Measurements from ENCODE around the gene NOTCH1.

The NOTCH1 gene

DNA sequence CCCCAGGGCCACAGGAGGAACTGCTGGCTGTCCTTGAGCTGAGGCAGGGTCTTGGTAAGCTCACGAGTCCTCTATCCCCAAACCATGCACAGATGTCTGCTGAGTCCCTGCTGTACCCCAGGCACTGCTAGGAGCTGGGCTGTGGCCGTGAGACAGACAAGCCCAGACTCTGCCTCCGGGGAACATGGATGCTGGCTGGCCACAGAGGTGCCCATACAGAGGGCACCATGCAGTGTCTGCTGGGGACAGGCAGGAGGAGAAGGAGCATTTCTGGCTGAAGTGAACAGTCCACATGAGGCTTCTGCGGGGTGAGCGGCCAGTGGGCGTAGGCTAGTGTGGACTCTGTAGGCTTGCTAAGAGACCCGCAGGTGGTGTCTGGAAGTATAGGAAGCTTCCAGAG, 58.2 kb downstream of the NOTCH1 start:
- TF ChIP-seq, protein P1, sequence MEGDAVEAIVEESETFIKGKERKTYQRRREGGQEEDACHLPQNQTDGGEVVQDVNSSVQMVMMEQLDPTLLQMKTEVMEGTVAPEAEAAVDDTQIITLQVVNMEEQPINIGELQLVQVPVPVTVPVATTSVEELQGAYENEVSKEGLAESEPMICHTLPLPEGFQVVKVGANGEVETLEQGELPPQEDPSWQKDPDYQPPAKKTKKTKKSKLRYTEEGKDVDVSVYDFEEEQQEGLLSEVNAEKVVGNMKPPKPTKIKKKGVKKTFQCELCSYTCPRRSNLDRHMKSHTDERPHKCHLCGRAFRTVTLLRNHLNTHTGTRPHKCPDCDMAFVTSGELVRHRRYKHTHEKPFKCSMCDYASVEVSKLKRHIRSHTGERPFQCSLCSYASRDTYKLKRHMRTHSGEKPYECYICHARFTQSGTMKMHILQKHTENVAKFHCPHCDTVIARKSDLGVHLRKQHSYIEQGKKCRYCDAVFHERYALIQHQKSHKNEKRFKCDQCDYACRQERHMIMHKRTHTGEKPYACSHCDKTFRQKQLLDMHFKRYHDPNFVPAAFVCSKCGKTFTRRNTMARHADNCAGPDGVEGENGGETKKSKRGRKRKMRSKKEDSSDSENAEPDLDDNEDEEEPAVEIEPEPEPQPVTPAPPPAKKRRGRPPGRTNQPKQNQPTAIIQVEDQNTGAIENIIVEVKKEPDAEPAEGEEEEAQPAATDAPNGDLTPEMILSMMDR (IDR thresholded peaks at IDR 0.05; ENCODE audit: control insufficient read depth, insufficient read depth, low read depth, low read length, missing control alignments), result no peak
- H3K4me3 ChIP-seq (ENCODE audit: control insufficient read depth, low read depth, low read length), result no peak overlapping the region
- no peak for DNase-seq (ENCODE audit: low read depth)

DNA sequence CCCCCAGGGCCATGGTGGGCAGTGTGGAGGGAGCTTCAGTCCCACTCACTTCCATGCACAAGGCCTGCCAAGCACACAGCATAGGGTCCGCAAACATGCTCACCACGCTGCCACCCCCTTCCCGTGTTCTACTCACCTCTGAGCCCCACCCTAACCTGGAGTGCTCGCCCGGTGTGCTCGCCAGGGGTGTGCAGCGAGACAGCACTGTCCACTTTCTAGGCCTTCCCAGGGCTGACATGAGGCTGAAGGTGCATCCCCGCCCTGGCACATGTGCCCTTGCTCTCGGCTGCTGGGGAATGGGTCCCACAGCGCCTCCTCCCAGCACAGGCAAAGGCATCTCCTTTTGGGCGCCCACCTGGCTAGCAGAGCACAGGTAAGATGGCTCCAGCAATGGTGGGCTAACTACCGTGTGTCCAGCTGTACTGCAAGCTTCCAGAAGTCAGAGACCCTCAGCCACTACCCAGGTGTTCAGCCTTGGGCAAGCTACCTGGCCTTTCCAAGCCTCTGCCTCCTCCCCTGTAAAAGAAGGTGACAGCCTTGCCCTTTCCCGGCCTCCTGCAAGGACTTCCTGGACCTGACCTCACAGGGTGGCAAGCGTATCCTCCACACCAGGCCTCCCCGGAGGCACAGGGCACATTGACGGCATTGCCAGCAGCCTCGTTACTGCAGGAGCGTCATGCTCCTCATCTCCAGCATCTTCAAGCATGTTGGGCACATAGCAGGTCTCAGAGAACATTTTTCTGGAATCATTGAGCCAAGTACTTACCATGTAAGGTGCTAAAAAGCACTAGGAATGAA, 58.8 kb downstream of the NOTCH1 start:
- no peak for DNase-seq (ENCODE audit: low read depth)
- no peak overlapping the region for H3K4me3 ChIP-seq (ENCODE audit: control insufficient read depth, low read depth, low read length)
- TF ChIP-seq, protein P1 (IDR thresholded peaks at IDR 0.05; ENCODE audit: control insufficient read depth, insufficient read depth, low read depth, low read length, missing control alignments), result no peak

DNA sequence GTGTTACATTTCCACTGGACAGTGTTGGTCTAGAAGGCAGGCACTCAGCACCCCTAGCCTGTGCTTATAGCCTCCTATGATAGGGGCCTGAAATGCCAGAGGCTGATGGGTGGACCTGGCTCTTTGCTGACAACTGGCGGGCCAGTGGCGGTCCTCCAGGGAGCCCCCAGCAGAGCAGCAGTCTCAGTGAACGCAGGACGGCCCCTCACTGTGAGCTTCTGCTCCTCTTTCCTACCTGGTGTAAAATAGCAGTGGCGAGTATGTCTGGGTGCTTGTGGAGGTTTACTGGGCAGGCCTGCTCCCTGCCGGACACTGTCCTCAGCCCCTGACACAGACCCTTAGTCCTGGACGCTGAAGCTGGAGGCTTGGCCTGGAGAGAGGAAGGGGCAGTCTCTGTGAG, 59.7 kb downstream of the NOTCH1 start:
- TF ChIP-seq, protein P1 (IDR thresholded peaks at IDR 0.05; ENCODE audit: control insufficient read depth, insufficient read depth, low read depth, low read length, missing control alignments), result no peak
- H3K4me3 ChIP-seq (ENCODE audit: control insufficient read depth, low read depth, low read length), result no peak overlapping the region
- DNase-seq (ENCODE audit: low read depth), result no peak

DNA sequence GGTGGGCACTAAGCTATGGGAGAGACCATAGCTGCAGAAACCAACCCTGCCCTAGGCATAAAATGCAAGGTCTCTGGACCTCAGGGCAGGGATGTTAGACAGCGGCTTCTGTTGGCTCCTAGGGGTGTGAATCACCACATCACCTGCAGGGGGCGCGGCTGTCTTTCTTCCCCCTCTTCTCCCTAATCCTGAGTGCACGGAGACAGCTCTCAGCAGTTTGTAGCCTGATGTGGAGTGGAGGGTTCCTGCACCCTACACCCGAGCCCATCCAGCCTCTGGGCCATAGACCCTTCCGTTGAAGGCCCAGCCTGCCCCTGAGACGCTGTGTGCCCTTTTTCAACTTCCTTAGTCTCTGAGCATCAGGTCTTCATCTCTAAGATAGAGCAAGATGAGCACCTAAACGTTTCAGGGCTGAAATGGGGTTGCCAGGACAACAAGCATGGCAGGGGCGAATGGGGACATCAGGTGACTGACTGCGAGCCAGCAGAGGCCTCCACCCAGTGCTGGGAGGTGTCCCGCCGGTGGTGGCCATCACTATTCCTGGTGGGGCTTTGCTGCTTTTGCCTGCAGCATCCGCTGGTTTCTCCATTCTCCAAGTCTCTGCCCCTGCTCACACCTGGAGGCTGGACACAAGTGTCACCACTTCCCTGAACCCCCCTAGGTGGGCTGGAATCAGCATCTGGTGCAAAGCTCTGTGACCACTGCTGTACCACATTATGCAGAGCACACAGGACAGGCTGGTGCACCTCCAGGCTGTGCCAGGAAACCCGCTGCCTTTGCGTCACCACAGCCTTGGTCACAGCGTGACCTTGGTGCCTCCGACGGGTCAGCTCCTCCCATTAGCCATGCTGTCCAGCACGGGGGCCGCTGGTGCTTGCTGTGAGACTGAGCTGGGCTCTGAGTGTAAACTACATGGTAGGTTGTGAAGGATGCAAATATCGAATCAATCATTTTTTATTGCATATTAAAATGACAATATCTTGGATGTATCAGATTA, 60.5 kb downstream of the NOTCH1 start:
- DNase-seq (ENCODE audit: low read depth), result no peak
- TF ChIP-seq, protein P1 (IDR thresholded peaks at IDR 0.05; ENCODE audit: control insufficient read depth, insufficient read depth, low read depth, low read length, missing control alignments), result peak; percentile 86
- H3K4me3 ChIP-seq (ENCODE audit: control insufficient read depth, low read depth, low read length), result no peak overlapping the region

DNA sequence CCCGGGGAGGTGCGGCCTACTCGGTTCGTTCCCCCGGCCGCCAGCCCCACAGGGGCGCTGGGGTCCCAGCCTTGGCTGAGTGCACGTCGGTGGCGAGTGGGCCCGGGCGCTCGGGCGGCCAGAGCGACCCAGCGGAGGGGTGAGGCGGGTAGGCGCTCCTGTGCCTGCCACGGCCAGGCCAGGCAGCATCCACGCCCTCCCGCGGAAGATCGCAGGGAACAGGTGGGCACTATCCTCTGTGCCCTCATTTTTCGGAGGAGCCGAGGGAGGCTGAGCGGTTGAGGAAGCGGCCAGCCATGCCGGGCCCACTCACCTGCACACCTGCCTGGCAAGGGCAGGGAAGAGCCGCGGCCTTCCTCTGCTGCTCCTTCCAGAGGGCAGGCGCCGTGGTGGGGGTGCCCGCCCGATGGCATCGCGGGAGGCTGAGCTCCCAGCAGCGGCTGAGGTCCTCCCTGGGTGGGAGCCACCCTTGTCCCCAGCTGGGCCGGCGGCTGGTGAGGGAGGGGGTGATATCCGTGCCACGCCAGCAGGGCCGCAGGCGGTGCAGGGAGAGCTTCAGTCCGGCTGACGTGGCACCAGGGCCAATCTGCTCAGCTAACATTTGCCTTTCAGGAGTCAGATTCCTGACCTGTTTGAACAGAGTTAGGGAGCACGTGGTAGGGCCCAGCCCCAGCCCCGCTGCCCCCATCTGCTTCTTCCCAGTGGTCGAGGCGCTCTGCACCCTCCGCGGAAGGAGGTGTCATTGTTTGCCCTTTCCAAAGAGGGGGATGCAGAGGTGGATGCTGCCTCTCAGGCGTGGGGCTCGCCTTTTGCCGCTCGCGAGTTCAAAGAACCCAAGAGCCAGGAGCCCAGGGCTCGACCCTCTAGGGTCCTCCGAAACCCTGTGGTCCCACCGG, 61.4 kb downstream of the NOTCH1 start:
- H3K4me3 ChIP-seq (ENCODE audit: control insufficient read depth, low read depth, low read length), result peak overlapping the region; percentile 66
- TF ChIP-seq, protein P1 (IDR thresholded peaks at IDR 0.05; ENCODE audit: control insufficient read depth, insufficient read depth, low read depth, low read length, missing control alignments), result no peak
- DNase-seq (ENCODE audit: low read depth), result no peak

Measured in AG09309 (cell line).